ENCODE results near the gene TOM1L1.

The TOM1L1 gene

DNA sequence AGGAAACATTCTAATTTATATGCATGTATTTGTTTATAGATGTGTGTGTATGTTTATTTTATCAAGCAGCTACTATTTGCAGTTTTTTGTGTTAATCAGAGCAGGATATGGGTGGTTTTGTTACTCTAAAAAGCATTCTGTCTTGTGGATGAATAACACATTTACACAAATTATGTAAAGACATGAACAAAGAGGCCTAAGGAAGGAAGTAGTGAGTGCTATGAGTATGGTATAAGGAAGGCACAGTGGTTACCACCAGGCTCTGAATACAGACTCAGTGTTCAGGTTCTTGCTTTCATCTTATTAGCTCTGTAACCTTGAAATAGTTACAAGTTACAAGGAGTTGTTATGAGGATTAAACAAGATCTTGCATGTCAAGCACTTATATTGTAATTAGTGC is 101.8 kb downstream of the TOM1L1 start:
- no peak for ATAC-seq

DNA sequence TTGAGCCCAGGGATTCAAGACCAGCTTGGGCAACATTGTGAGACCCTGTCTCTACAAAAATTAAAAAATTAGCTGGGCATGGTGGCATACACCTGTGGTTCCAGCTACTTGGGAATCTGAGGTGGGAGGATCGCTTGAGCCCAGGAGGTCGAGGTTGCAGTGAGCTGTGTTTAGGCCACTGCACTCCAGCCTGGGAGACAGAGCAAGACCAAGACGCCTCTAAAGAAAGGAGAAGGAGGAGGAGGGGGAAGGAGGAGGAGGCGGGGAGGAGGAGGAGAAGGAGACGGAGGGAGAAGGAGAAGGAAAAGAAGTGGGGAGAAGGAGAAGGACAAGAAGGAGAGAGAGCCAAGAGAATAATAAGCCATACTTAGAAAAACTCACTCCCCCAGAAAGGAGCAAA is 103.8 kb downstream of the TOM1L1 start:
- ATAC-seq, result no peak

DNA sequence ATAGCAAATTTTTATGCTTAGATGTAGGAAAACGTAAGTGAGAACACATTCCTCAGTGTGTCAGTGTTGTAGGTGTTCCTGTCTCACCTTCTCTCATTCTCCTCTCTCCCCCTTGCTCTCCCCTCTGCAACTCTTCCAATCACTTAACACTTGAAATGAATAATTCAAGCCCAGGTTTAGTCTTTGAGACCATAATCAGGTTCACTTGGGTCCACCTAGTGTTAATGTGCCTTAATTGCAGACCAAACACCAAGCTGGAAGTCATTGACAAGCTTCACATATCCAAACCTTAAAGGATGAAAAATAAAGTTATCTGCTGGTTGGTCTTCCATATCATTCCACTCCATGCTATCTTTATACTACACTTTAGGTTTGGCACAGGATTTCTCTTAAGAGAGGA is 104.9 kb downstream of the TOM1L1 start:
- no peak for ATAC-seq

All from activated CD4-positive, CD25-positive, alpha-beta regulatory T cell treated with anti-CD3 and anti-CD28 coated beads, Interleukin-2, amount 50 U/mL, for 24 hours (primary cell).